Muscle of arm (tissue), 12 donors: ENCODE data around the gene MAGI2. TPM values are rescaled to one million over a fixed set of nuclear protein-coding genes. Genes with fewer than 3 reads are reported as not detected.
"Not testable (repeated sequence)": the region's sequence is repeated elsewhere in the genome, so short reads cannot be mapped to it uniquely, and the experiment has no call there.

Source experiments
- DNase-seq: peaks from one replicate; pipeline ENCODE4 v3.0.0-alpha.2; 2013
- polyA plus RNA-seq, 12 donors: library from polyadenylated mRNA; unstranded; fragments of 120-200 nt; gene quantifications; one replicate each; pipeline ENCODE4 v1.2.1, GENCODE V29; 2013; ENCODE audit not compliant: insufficient read length in 12 of 12

Gene MAGI2
- polyA plus RNA-seq, 12 donors: 4.4 to 8.6 (median 6.4) TPM; not detected in 1

GRCh38 chr7:79055722-79056415, 397.6 kb downstream of the MAGI2 start:
- no peak for DNase-seq

GRCh38 chr7:79051915-79052314, 401.6 kb downstream of the MAGI2 start:
- DNase-seq: no peak

- no peak for DNase-seq
Measured at GRCh38 chr7:79050603-79051002, 402.9 kb downstream of the MAGI2 start.

- DNase-seq: no peak
Measured at GRCh38 chr7:79046061-79046460, 407.4 kb downstream of the MAGI2 start.

- DNase-seq: no peak
Measured at GRCh38 chr7:79037001-79037400, 416.5 kb downstream of the MAGI2 start.

- DNase-seq: no peak
Measured at GRCh38 chr7:79036356-79036755, 417.1 kb downstream of the MAGI2 start.

GRCh38 chr7:79035858-79036257, 417.6 kb downstream of the MAGI2 start:
- DNase-seq: no peak

GRCh38 chr7:79034730-79035129, 418.7 kb downstream of the MAGI2 start:
- no peak for DNase-seq

GRCh38 chr7:79019711-79020110, 433.8 kb downstream of the MAGI2 start:
- DNase-seq: not testable (repeated sequence)

GRCh38 chr7:79011921-79012320, 441.5 kb downstream of the MAGI2 start:
- DNase-seq: no peak

- no peak for DNase-seq
Measured at GRCh38 chr7:79009647-79010046, 443.8 kb downstream of the MAGI2 start.

GRCh38 chr7:79008786-79009185, 444.7 kb downstream of the MAGI2 start:
- DNase-seq: no peak

- DNase-seq: no peak
Measured at GRCh38 chr7:78996013-78996412, 457.5 kb downstream of the MAGI2 start.

- no peak for DNase-seq
Measured at GRCh38 chr7:78993341-78993740, 460.1 kb downstream of the MAGI2 start.

GRCh38 chr7:78985509-78985908, 468.0 kb downstream of the MAGI2 start:
- no peak for DNase-seq

- DNase-seq: no peak
Measured at GRCh38 chr7:78983483-78983882, 470.0 kb downstream of the MAGI2 start.

GRCh38 chr7:78970440-78970916, 483.0 kb downstream of the MAGI2 start:
- no peak for DNase-seq

- no peak for DNase-seq
Measured at GRCh38 chr7:78968951-78969350, 484.5 kb downstream of the MAGI2 start.

- not testable (repeated sequence) for DNase-seq
Measured at GRCh38 chr7:78967561-78967960, 485.9 kb downstream of the MAGI2 start.

- DNase-seq: no peak
Measured at GRCh38 chr7:78967046-78967445, 486.4 kb downstream of the MAGI2 start.

- DNase-seq: no peak
Measured at GRCh38 chr7:78959477-78959876, 494.0 kb downstream of the MAGI2 start.

- DNase-seq: no peak
Measured at GRCh38 chr7:78955329-78955728, 498.1 kb downstream of the MAGI2 start.

GRCh38 chr7:78953726-78954363, 499.6 kb downstream of the MAGI2 start:
- DNase-seq: no peak

GRCh38 chr7:78953090-78953489, 500.4 kb downstream of the MAGI2 start:
- no peak for DNase-seq
